Measurements from ENCODE around the gene TM7SF3. TPM values are rescaled to one million over a fixed set of nuclear protein-coding genes. Genes with fewer than 3 reads are reported as not detected.

The TM7SF3 gene
- total RNA-seq, 2 experiments from 2014 or later: 46.2 to 54.0 TPM

DNA sequence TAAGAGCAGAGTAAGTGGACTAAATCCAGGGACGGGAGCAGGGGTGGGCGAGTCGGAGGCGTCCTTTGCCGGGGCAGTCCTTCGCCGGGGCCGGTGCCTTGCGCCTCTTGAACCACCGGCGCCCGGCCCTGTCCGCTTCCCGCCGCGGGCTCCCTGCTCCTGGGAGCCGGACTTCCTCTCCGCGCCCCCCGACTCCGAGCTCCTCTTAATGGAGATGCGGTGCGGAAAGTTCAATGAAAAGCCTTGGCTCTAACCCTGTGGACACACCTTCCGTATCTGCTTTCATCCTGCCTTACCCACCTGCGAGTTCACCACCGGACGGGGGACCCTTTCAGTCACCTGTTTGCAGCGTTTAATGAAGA, 75.5 kb downstream of the TM7SF3 start:
- peaks cover 54% of the 10 kb centered on the region for H3K36me3 Mint-ChIP-seq (ENCODE audit: low read depth)
- H3K9me3 Mint-ChIP-seq (ENCODE audit: insufficient read depth): no peaks in the 10 kb centered on the region
- H3K27ac Mint-ChIP-seq: peak overlapping the region; percentile 98
- DNase-seq (peak; percentile 44), ATAC-seq (no peak)
- peaks cover 54% of the 10 kb centered on the region for H3K4me1 Mint-ChIP-seq (ENCODE audit: low read depth)
- no peaks in the 10 kb centered on the region for H3K27me3 Mint-ChIP-seq (ENCODE audit: low read depth)
- ChIA-PET POLR2A (interaction anchor here (1.2 to 1.7 kb wide), 2 partner anchors 16 to 107 kb away, joined by 3 to 4 read pairs; no protein-coding TSS in a partner anchor), CTCF (interaction anchor here (1.0 kb wide), 1 partner anchor 75 kb away, joined by 4 read pairs; the partner anchor contains the start of gene TM7SF3)
- peak overlapping the region; percentile 95 for H3K4me3 Mint-ChIP-seq

DNA sequence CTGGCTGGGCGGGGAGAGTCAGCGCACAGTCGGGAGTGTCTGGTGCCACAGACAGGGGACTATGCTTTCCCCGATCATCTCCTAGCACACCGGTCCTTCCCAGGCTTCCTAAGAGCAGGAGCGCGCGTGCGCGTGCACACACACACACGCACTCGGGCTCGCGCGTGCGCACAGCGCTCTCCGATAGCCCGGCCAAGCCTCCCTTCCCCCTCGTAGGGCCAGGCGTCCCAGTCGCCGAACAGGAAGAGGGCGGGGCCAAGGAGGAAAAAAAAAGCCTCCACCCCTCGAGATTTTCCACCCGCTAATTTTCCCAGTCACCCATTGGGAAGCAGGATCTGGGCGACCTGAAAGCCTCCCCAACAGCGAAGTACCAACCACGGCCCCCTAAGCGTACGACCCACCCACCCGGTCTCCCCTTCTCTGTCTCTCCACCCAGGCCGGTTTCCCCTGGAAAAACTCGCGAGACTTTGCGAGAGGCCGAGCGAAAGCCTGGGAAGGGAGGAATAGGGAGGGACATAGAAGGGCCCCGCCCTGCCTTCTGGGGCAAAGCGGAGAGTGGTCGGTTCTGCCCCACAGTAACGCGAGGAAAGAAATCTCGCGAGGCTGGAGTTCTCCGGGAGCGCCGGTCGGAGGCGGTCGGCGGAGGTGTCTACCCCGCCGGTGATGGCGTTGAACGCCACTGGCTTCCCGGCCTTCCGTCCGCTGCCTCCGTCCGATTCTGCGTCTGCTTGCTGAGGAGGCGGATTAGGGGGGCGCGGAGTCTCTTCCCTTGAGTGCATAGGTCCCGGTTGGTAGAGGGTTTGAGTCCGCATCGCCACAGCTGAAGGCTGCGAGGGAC, 76.1 kb downstream of the TM7SF3 start, which contains the start of the genes FGFR1OP2 and INTS13:
FGFR1OP2 (plus strand) TSS at position 608 of the 838 bp plus-strand sequence. CDS start 15,689 bp downstream, outside the sequence.
INTS13 (minus strand) TSS at position 119 of the 838 bp plus-strand sequence. CDS start 1,178 bp downstream, outside the sequence.
- ChIA-PET POLR2A (interaction anchor here (1.0 to 1.7 kb wide), 3 partner anchors 16 to 106 kb away, joined by 3 to 4 read pairs (median 4); no protein-coding TSS in a partner anchor), CTCF (interaction anchor here (1.0 to 1.4 kb wide), 2 partner anchors 76 to 77 kb away, joined by 4 to 5 read pairs; partner anchors contain the start of gene TM7SF3)
- ATAC-seq (peak; percentile 92), DNase-seq (peak; percentile 99)
- Mint-ChIP-seq H3K9me3 (ENCODE audit: insufficient read depth) (no peaks in the 10 kb centered on the region), H3K27ac (peak within 1 kb of the TSS; percentile 98), H3K4me3 (peak within 1 kb of the TSS; percentile 95), H3K36me3 (ENCODE audit: low read depth) (peaks cover 53% of the 10 kb centered on the region), H3K4me1 (ENCODE audit: low read depth) (peaks cover 54% of the 10 kb centered on the region), H3K27me3 (ENCODE audit: low read depth) (no peaks in the 10 kb centered on the region)

DNA sequence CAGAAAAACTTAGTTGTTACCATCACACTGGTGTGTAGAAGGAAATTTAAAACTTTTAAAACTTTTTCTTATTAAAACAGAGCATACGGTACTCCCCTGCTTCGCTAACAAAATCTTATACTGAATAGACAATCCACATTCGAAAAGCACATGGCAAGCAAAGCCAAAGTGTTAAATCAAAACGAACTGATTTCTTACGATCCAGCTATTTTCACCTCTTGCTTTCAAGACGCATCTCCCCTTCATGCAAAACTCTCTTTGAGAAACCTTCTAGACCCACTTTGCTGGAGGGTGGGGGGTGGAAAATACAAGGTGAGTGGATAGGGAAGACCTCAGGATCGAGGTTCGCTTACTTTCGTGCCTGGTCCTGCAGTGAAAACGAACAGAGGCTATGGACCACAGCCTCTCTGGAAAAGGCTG, 76.7 kb downstream of the TM7SF3 start:
- Mint-ChIP-seq H3K27me3 (ENCODE audit: low read depth) (no peaks in the 10 kb centered on the region), H3K36me3 (ENCODE audit: low read depth) (peaks cover 54% of the 10 kb centered on the region), H3K27ac (peak overlapping the region; percentile 98), H3K9me3 (ENCODE audit: insufficient read depth) (no peaks in the 10 kb centered on the region), H3K4me3 (peak overlapping the region; percentile 95), H3K4me1 (ENCODE audit: low read depth) (peaks cover 54% of the 10 kb centered on the region)
- ATAC-seq (no peak), DNase-seq (no peak)
- POLR2A ChIA-PET: interaction anchor here (1.0 kb wide), 1 partner anchor 105 kb away, joined by 4 read pairs; no protein-coding TSS in a partner anchor
- CTCF ChIA-PET: interaction anchor here (1.4 kb wide), 1 partner anchor 77 kb away, joined by 5 read pairs; the partner anchor contains the start of gene TM7SF3

DNA sequence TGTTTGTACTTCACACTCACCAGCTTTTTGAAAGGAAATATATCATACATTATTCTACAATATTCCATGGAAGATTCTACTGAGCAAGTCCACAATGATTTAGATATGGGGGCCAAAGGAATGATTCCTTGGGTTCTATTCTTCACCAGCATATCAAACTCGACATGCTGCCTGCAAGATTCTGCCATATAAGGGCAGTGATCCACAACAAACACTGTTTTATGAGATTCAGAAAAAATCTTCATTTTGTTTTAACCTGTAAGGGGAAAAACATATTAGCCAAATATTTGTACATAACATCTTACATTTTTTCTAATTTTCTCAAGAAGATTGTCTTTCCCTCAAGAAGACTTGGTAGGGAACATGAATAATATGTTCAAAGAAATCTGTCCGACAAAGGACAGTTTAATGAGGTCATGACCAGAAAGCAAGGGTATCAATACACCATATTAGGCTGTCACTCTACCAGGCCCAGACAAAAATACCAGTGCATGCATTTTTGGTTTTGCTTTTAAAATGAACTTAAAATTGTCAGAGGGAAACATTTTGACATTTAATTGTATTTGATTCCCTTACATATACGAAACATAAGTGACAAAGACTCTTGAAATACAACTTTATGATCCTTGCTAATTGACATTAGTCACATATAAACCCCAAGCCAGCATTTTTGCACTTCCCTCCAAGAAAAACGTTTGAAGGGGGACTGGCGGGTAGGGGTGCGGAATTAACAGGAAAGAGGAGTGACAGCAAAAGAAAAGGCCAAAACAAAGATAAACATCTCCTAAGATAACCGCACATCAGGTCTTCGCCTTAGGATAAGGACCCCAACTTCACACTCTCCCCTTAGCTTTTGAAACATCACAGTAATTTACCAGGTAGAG, 77.4 kb downstream of the TM7SF3 start:
- Mint-ChIP-seq H3K4me3 (peak overlapping the region; percentile 95), H3K27ac (peak overlapping the region; percentile 98), H3K27me3 (ENCODE audit: low read depth) (no peaks in the 10 kb centered on the region), H3K4me1 (ENCODE audit: low read depth) (peaks cover 54% of the 10 kb centered on the region), H3K9me3 (ENCODE audit: insufficient read depth) (no peaks in the 10 kb centered on the region), H3K36me3 (ENCODE audit: low read depth) (peaks cover 55% of the 10 kb centered on the region)
- ATAC-seq: no peak
- ChIA-PET CTCF (interaction anchor here (1.2 to 2.2 kb wide), 4 partner anchors 11 to 78 kb away, joined by 3 to 7 read pairs (median 6); partner anchors contain the start of gene TM7SF3), POLR2A (interaction anchor here (1.0 to 1.1 kb wide), 2 partner anchors 104 to 105 kb away, joined by 4 read pairs; partner anchors contain the start of gene ITPR2)
- peak; percentile 35 for DNase-seq

DNA sequence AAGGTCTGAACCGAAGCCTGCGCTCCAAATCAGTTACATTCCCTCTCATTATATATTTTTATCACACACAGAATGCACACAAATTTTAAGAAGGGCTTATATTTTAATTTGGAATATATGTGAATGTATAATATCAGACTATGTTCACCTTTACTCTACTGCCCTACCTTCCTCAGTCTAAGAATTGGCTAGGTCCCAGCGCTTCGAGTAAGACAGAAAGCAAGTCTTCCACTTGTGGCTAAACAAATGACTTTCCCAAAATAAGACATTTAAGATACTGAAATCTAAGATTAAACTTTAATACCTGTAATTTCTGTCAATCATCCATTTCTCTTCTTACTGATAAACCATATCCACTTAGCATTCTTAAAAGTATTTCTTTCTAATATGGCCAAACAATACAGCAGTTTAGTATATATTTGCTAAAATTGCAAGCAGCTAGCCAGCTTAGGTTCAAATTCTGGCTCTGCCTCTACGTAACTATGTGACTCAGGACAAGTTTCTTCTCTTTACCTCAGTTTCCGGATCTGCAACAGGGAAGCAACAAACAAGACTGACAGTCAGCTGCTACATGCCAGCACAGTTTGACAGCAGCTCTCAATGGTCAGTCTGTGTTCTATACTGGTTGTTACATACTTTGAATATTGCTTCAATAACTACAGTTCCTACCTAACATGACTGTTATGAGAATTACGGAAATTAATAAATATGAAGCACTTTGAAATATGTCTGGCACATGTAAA, 78.4 kb downstream of the TM7SF3 start:
- CTCF ChIA-PET: interaction anchor here (1.2 to 2.2 kb wide), 4 partner anchors 10 to 78 kb away, joined by 3 to 7 read pairs (median 6); partner anchors contain the start of gene TM7SF3
- ATAC-seq (no peak), DNase-seq (peak; percentile 30)
- POLR2A ChIA-PET: interaction anchor here (0.7 to 1.1 kb wide), 2 partner anchors 56 to 103 kb away, joined by 3 to 4 read pairs; partner anchors contain the start of gene ITPR2
- peak overlapping the region; percentile 98 for H3K27ac Mint-ChIP-seq
- H3K27me3 Mint-ChIP-seq (ENCODE audit: low read depth): no peaks in the 10 kb centered on the region
- H3K4me3 Mint-ChIP-seq: peak overlapping the region; percentile 95
- H3K36me3 Mint-ChIP-seq (ENCODE audit: low read depth): peaks cover 57% of the 10 kb centered on the region
- peaks cover 53% of the 10 kb centered on the region for H3K4me1 Mint-ChIP-seq (ENCODE audit: low read depth)
- H3K9me3 Mint-ChIP-seq (ENCODE audit: insufficient read depth): no peaks in the 10 kb centered on the region

DNA sequence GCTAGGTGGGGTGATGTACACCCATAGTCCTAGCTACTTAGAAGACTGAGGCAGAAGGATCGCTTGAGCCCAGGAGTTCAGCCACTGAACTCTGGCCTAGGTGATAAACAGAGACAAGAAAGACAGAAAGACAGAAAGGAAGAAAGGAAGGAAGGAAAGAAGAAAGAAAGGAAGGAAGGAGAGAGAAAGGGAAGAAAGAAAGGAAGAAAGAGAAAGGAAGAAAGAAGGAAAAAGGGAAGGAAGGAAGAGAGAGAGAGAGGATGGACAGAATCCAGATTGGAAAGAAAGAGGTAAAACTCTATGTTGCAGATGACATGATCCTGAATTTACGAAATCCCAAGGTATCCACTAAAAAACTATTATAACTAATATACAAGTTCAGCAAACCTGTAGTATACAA, 84.6 kb downstream of the TM7SF3 start:
- Mint-ChIP-seq H3K4me1 (ENCODE audit: low read depth) (peaks cover 31% of the 10 kb centered on the region), H3K27me3 (ENCODE audit: low read depth) (no peaks in the 10 kb centered on the region), H3K27ac (no peak overlapping the region), H3K9me3 (ENCODE audit: insufficient read depth) (no peaks in the 10 kb centered on the region), H3K36me3 (ENCODE audit: low read depth) (peaks cover 61% of the 10 kb centered on the region), H3K4me3 (no peak overlapping the region)
- ChIA-PET POLR2A (no interaction called here), CTCF (no interaction called here)
- ATAC-seq: no peak
- no peak for DNase-seq

DNA sequence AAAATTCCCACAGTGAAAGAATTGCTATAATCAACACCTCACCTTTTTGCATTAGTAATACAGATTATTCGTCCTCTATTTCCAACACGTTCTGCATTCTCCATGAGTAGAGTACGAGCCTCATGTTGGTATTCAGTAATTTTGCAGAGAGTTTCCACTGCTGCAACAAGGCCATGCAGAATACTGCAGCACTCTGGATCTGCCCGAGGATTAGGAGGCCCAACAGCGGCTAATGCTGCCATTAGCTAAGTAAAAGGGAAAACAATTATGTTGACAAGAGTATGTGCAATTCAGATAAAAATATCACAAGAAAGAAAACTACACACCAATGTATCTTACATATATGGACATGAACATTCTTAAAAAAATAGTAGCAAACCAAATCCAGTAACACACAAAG, 85.5 kb downstream of the TM7SF3 start:
- H3K27me3 Mint-ChIP-seq (ENCODE audit: low read depth): no peaks in the 10 kb centered on the region
- ATAC-seq (no peak), DNase-seq (no peak)
- H3K9me3 Mint-ChIP-seq (ENCODE audit: insufficient read depth): no peaks in the 10 kb centered on the region
- H3K4me3 Mint-ChIP-seq: no peak overlapping the region
- H3K4me1 Mint-ChIP-seq (ENCODE audit: low read depth): peaks cover 25% of the 10 kb centered on the region
- ChIA-PET CTCF (interaction anchor here (0.6 kb wide), 1 partner anchor 9 kb away, joined by 3 read pairs; no protein-coding TSS in a partner anchor), POLR2A (no interaction called here)
- H3K27ac Mint-ChIP-seq: no peak overlapping the region
- peaks cover 53% of the 10 kb centered on the region for H3K36me3 Mint-ChIP-seq (ENCODE audit: low read depth)

Other genes with a start within 250 kb of the TM7SF3 start
- gene ITPR2, start 181.2 kb downstream of the TM7SF3 start, total RNA-seq: 10 to 100 TPM; 33.5 to 34.6 TPM
- 10 to 100 TPM; 52.8 to 58.3 TPM for gene INTS13, start 76.4 kb downstream of the TM7SF3 start, total RNA-seq
- gene FGFR1OP2, start 75.9 kb downstream of the TM7SF3 start, total RNA-seq: 10 to 100 TPM; 87.4 to 96.6 TPM
- 10 to 100 TPM; 43.3 to 45.7 TPM for gene MED21, start 8.2 kb upstream of the TM7SF3 start, total RNA-seq
- gene C12orf71, start 68.2 kb upstream of the TM7SF3 start, total RNA-seq: not detected
- 10 to 100 TPM; 18.1 to 19.3 TPM for gene STK38L, start 229.9 kb upstream of the TM7SF3 start, total RNA-seq